ENCODE results near the gene PRSS37. TPM values are rescaled to one million over a fixed set of nuclear protein-coding genes. Genes with fewer than 3 reads are reported as not detected.

Gene PRSS37
- total RNA-seq, 4 donors from 2014 or later, result not detected

DNA sequence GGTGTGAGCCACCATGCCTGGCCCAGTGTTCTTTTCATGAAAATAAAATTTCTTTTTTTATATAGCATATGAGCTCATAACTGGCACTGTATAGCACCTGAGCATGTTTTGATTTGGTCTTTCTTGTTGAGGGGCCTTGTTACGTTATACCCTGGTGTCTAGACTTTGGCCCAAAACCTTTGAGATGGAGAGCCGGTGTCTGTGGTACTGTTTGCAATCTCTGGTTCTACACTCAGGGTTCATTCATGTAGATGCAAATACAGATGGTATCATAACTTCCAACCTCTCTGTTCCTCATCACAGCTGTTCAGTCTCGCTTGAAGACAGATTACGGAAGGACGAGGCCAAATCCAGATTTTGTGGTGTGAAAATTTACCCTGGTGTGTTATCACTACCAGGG lies 51.4 kb downstream of the PRSS37 start, which contains the start of gene TAS2R5:
TAS2R5 (plus strand) TSS at position 301 of the 400 bp plus-strand sequence. CDS start 145 bp downstream, outside the sequence.
- 74 to 80% methylated on average over 2 to 5 of the region's 5 CpGs for WGBS, 2 donors (ENCODE audit: low coverage in 1 of 2)
- Histone ChIP-seq H3K27me3 (no peaks in the 10 kb centered on the region), H3K27ac (no peak within 1 kb of the TSS), H3K4me3 (no peak within 1 kb of the TSS), H3K9me3 (no peaks in the 10 kb centered on the region), H3K4me1 (no peaks in the 10 kb centered on the region), H3K36me3 (no peaks in the 10 kb centered on the region)
- no peak for DNase-seq
- TF ChIP-seq EP300 (IDR thresholded peaks at IDR 0.05; ENCODE audit: low read depth), result no peak
- no peak for TF ChIP-seq POLR2AphosphoS5 (IDR thresholded peaks at IDR 0.05)
- intact Hi-C loops (cut with DNase I; ENCODE audit: low total_unique reads) (no loop called here), in situ Hi-C loops (cut with MboI; ENCODE audit: low pct_ligation_motif_present in 1 of 4, low pct_unique_long_range_greater_than_20kb in 1 of 4, low sequenced_read_pairs in 3 of 4) (no loop called here)

- Histone ChIP-seq H3K36me3 (no peaks in the 10 kb centered on the region), H3K27me3 (no peaks in the 10 kb centered on the region), H3K27ac (no peak overlapping the region), H3K4me1 (no peaks in the 10 kb centered on the region), H3K9me3 (no peaks in the 10 kb centered on the region), H3K4me3 (no peak overlapping the region)
- TF ChIP-seq POLR2A (IDR thresholded peaks at IDR 0.05) (no peak), EP300 (IDR thresholded peaks at IDR 0.05; ENCODE audit: low read depth) (no peak), CTCF (IDR thresholded peaks at IDR 0.05) (no peak), POLR2AphosphoS5 (IDR thresholded peaks at IDR 0.05) (no peak)
- intact Hi-C loops (cut with DNase I; ENCODE audit: low total_unique reads) (no loop called here), in situ Hi-C loops (cut with MboI; ENCODE audit: low pct_ligation_motif_present in 1 of 4, low pct_unique_long_range_greater_than_20kb in 1 of 4, low sequenced_read_pairs in 3 of 4) (no loop called here)
- DNase-seq, result no peak
- WGBS, 2 donors (ENCODE audit: low coverage in 1 of 2), result 91 to 95% methylated on average over 2 of the region's 2 CpGs
Measured at GRCh38 chr7:141788296-141788695, 53.0 kb downstream of the PRSS37 start.

Other genes starting within 250 kb of the PRSS37 start
- gene DENND11, start 139.3 kb downstream of the PRSS37 start, total RNA-seq, result 10 to 100 TPM; 13.1 to 43.8 (median 30.7) TPM
- gene WEE2, start 133.1 kb downstream of the PRSS37 start, total RNA-seq, result not detected
- gene SSBP1, start 103.1 kb downstream of the PRSS37 start, total RNA-seq, result 10 to 100 TPM; 12.9 to 83.8 (median 50.7) TPM
- 1 to 10 TPM in 3 of 4 donors, not detected in 1; 2.3 to 7.5 (median 2.6) TPM for gene TAS2R3, start 77.4 kb downstream of the PRSS37 start, total RNA-seq
- 1 to 10 TPM; 1.2 to 3.5 (median 2.5) TPM for gene TAS2R4, start 64.8 kb downstream of the PRSS37 start, total RNA-seq
- 1 to 10 TPM in 3 of 4 donors, not detected in 1; 1.2 to 7.5 (median 1.4) TPM for gene TAS2R5, start 51.3 kb downstream of the PRSS37 start, total RNA-seq
- gene OR9A4, start 74.9 kb upstream of the PRSS37 start, total RNA-seq, result not detected
- under 1 TPM in 1 of 4 donors, not detected in 3; 0.48 TPM for gene CLEC5A, start 105.5 kb upstream of the PRSS37 start, total RNA-seq
- gene TAS2R38, start 132.3 kb upstream of the PRSS37 start, total RNA-seq, result not detected
- gene MGAM, start 154.4 kb upstream of the PRSS37 start, total RNA-seq, result 1 to 10 TPM in 3 of 4 donors, under 1 TPM in 1; 0.20 to 6.4 (median 2.0) TPM